OCI-LY3 (cell line): ENCODE measurements around the gene SPATS2L.

Source experiments
- H2AFZ ChIP-seq: fragments of 200-600, 300-600 bp; shearing (Covaris generic); 2 replicates; pipeline ENCODE4 v1.6.0; 2014; ENCODE audit warnings: antibody characterized with exemption, low read depth, low read length
- H3K27ac ChIP-seq: fragments of 200-600, 300-600 bp; sonication (generic); 2 replicates; pipeline ENCODE4 v1.5.1; 2014; ENCODE audit warnings: mild to moderate bottlenecking, low read length, moderate library complexity, mixed read lengths
- H3K27me3 ChIP-seq: fragments of 200-600, 300-600 bp; sonication (generic); 2 replicates; pipeline ENCODE4 v1.6.1; 2014; ENCODE audit warnings: low read depth, low read length, mixed read lengths
- H3K36me3 ChIP-seq: fragments of 200-600, 300-600 bp; sonication (generic); replicated peaks from 2 replicates; pipeline ENCODE3; 2014; ENCODE audit warnings: low read depth, low read length, mixed read lengths
- H3K4me1 ChIP-seq: fragments of 300-600, 200-600 bp; sonication (generic); 2 replicates; pipeline ENCODE4 v1.6.1; 2014; ENCODE audit warnings: low read length, mixed read lengths
- H3K4me2 ChIP-seq: fragments of 200-600, 300-600 bp; sonication (generic); 2 replicates; pipeline ENCODE4 v1.6.1; 2014; ENCODE audit warnings: low read length, mixed read lengths
- H3K4me3 ChIP-seq: fragments of 300-600, 200-600 bp; sonication (generic); 2 replicates; pipeline ENCODE4 v1.5.1; 2014; ENCODE audit warnings: antibody characterized with exemption, mild to moderate bottlenecking, low read length, moderate library complexity
- H3K79me2 ChIP-seq: fragments of 300-600, 200-600 bp; shearing (Covaris generic); 2 replicates; pipeline ENCODE4 v1.6.1; 2014; ENCODE audit warnings: mild to moderate bottlenecking, low read length, mixed read lengths
- H3K9ac ChIP-seq: fragments of 300-600, 200-600 bp; shearing (Covaris generic); 2 replicates; pipeline ENCODE4 v1.6.0; 2014; ENCODE audit warnings: mild to moderate bottlenecking, low read length, moderate library complexity
- H3K9me3 ChIP-seq: fragments of 200-600, 300-600 bp; shearing (Covaris generic); 2 replicates; pipeline ENCODE4 v1.6.1; 2014; ENCODE audit warnings: low read length, mixed read lengths; ENCODE audit not compliant: insufficient read depth
- H4K20me1 ChIP-seq: fragments of 200-600, 300-600 bp; sonication (generic); 2 replicates; pipeline ENCODE4 v1.6.1; 2016; ENCODE audit warnings: low read length, mixed read lengths; ENCODE audit not compliant: insufficient read depth
- CTCF ChIP-seq: fragments of 200-600, 300-600 bp; sonication (generic); IDR thresholded peaks from 2 replicates; pipeline ENCODE4 v1.5.1; 2014; ENCODE audit warnings: antibody characterized with exemption, low read length, low read depth
- EZH2phosphoT487 ChIP-seq: fragments of 200-600 bp; shearing (Covaris generic); IDR thresholded peaks from 2 replicates; pipeline ENCODE4 v1.6.1; 2018; ENCODE audit warnings: antibody characterized with exemption, mixed run types, low read depth

SPATS2L gene

GRCh38 chr2:200347301-200347700 is 40.8 kb downstream of the SPATS2L start:
- no peaks in the 10 kb centered on the region for H4K20me1 ChIP-seq
- H3K27me3 ChIP-seq: no peaks in the 10 kb centered on the region
- H3K36me3 ChIP-seq: no peaks in the 10 kb centered on the region
- TF ChIP-seq EZH2phosphoT487 (no peak), CTCF (no peak)
- H3K79me2 ChIP-seq: no peaks in the 10 kb centered on the region
- H3K9ac ChIP-seq: no peak overlapping the region
- H2AFZ ChIP-seq: no peak overlapping the region
- no peak overlapping the region for H3K27ac ChIP-seq
- H3K4me3 ChIP-seq: no peak overlapping the region
- no peak overlapping the region for H3K4me2 ChIP-seq
- H3K4me1 ChIP-seq: no peaks in the 10 kb centered on the region
- H3K9me3 ChIP-seq: no peaks in the 10 kb centered on the region

GRCh38 chr2:200348897-200349563 is 42.5 kb downstream of the SPATS2L start:
- no peaks in the 10 kb centered on the region for H3K79me2 ChIP-seq
- no peak overlapping the region for H3K4me3 ChIP-seq

GRCh38 chr2:200349868-200350267 is 43.4 kb downstream of the SPATS2L start:
- no peaks in the 10 kb centered on the region for H4K20me1 ChIP-seq
- no peaks in the 10 kb centered on the region; the same call in 1 of the 2 replicates for H3K27me3 ChIP-seq
- H2AFZ ChIP-seq: no peak overlapping the region
- no peak for TF ChIP-seq CTCF
- no peak for TF ChIP-seq EZH2phosphoT487
- no peak overlapping the region for H3K9ac ChIP-seq
- no peaks in the 10 kb centered on the region for H3K9me3 ChIP-seq
- H3K27ac ChIP-seq: no peak overlapping the region
- H3K4me3 ChIP-seq: no peak overlapping the region
- no peaks in the 10 kb centered on the region for H3K36me3 ChIP-seq
- H3K4me2 ChIP-seq: no peak overlapping the region
- no peaks in the 10 kb centered on the region for H3K4me1 ChIP-seq
- no peaks in the 10 kb centered on the region for H3K79me2 ChIP-seq

More at GRCh38 chr2:200348897-200349563, 42.5 kb downstream of the SPATS2L start:
- Histone ChIP-seq H3K9me3 (no peaks in the 10 kb centered on the region), H3K4me2 (no peak overlapping the region), H3K27ac (no peak overlapping the region), H3K36me3 (no peaks in the 10 kb centered on the region), H3K9ac (no peak overlapping the region), H2AFZ (no peak overlapping the region), H3K4me1 (no peaks in the 10 kb centered on the region), H3K27me3 (no peaks in the 10 kb centered on the region; the same call in 1 of the 2 replicates), H4K20me1 (no peaks in the 10 kb centered on the region)
- TF ChIP-seq EZH2phosphoT487: no peak

GRCh38 chr2:200350850-200351285 is 44.4 kb downstream of the SPATS2L start:
- no peak overlapping the region for H3K4me2 ChIP-seq
- H3K9me3 ChIP-seq: no peaks in the 10 kb centered on the region
- H2AFZ ChIP-seq: no peak overlapping the region
- H3K79me2 ChIP-seq: no peaks in the 10 kb centered on the region
- no peaks in the 10 kb centered on the region for H3K4me1 ChIP-seq
- no peak overlapping the region for H3K27ac ChIP-seq
- TF ChIP-seq EZH2phosphoT487 (no peak), CTCF (no peak)
- H3K27me3 ChIP-seq: no peaks in the 10 kb centered on the region; the same call in 1 of the 2 replicates
- no peak overlapping the region for H3K4me3 ChIP-seq
- no peaks in the 10 kb centered on the region for H3K36me3 ChIP-seq
- no peaks in the 10 kb centered on the region for H4K20me1 ChIP-seq
- H3K9ac ChIP-seq: no peak overlapping the region
